GM12878 (cell line): ENCODE measurements around the gene SYTL5.

Experiments
- BACH1 ChIP-seq: fragments of 450-650 bp; IDR thresholded peaks from 2 replicates; pipeline ENCODE4 v1.6.1; 2017; ENCODE audit warnings: mild to moderate bottlenecking, borderline replicate concordance
- BHLHE40 ChIP-seq, 2 experiments: fragments of 450-650 bp in 1 of 2; IDR thresholded peaks; 2 replicates each; pipeline ENCODE4 v1.6.1; 2011 to 2017; ENCODE audit warnings: low read depth in 2 of 2, borderline replicate concordance in 1 of 2, improper control_type of control experiment in 1 of 2, low read length in 1 of 2, mild to moderate bottlenecking in 1 of 2
- CTCF ChIP-seq, 3 experiments: IDR thresholded peaks in 2 of 3; conservative IDR thresholded peaks in 1 of 3; 2 replicates each; pipeline ENCODE4 v1.5.1; 2011; ENCODE audit warnings: low read depth in 3 of 3, low read length in 3 of 3, mild to moderate bottlenecking in 3 of 3, control low read depth in 2 of 3, moderate library complexity in 2 of 3, inconsistent platforms in 1 of 3, mixed read lengths in 1 of 3; ENCODE audit not compliant: control insufficient read depth in 2 of 3, insufficient read depth in 1 of 3; ENCODE audit errors: extremely low read depth in 1 of 3
- E2F8 ChIP-seq: fragments of 450-650 bp; IDR thresholded peaks from 2 replicates; pipeline ENCODE4 v1.6.1; 2018; ENCODE audit warnings: mild to moderate bottlenecking, low read depth, moderate library complexity; ENCODE audit not compliant: partially characterized antibody
- EP300 ChIP-seq, 2 experiments: fragments of 150-350 bp in 1 of 2; IDR thresholded peaks; 2 replicates each; pipeline ENCODE4 v1.6.1; 2011 to 2012; ENCODE audit warnings: low read depth in 2 of 2, low read length in 2 of 2, borderline replicate concordance in 1 of 2, improper control_type of control experiment in 1 of 2, inconsistent platforms in 1 of 2; ENCODE audit not compliant: control insufficient read depth in 1 of 2
- IRF3 ChIP-seq: fragments of 450-650 bp; IDR thresholded peaks from 2 replicates; pipeline ENCODE4 v1.6.1; 2014; ENCODE audit warnings: mild to moderate bottlenecking
- MYC ChIP-seq: IDR thresholded peaks from 2 replicates; pipeline ENCODE4 v1.6.1; 2011; ENCODE audit warnings: mild to moderate bottlenecking, low read length, moderate library complexity, inconsistent platforms; ENCODE audit not compliant: insufficient read depth, insufficient replicate concordance, insufficient read length, severe bottlenecking
- POLR2A ChIP-seq: IDR thresholded peaks from 2 replicates; pipeline ENCODE4 v1.6.1; 2011; ENCODE audit warnings: low read depth, mild to moderate bottlenecking, low read length
- POLR2AphosphoS2 ChIP-seq: IDR thresholded peaks from 2 replicates; pipeline ENCODE4 v1.6.1; 2011; ENCODE audit warnings: low read depth, mild to moderate bottlenecking, low read length, improper control_type of control experiment, moderate library complexity
- SIN3A ChIP-seq: IDR thresholded peaks from 2 replicates; pipeline ENCODE4 v1.6.1; 2012; ENCODE audit warnings: low read depth, low read length, improper control_type of control experiment
- SMARCA5 ChIP-seq: fragments of 450-650 bp; IDR thresholded peaks from 2 replicates; pipeline ENCODE4 v1.6.1; 2017; ENCODE audit warnings: mild to moderate bottlenecking
- SPI1 ChIP-seq: IDR thresholded peaks from 2 replicates; pipeline ENCODE4 v1.6.1; 2011; ENCODE audit warnings: low read depth, mild to moderate bottlenecking, low read length, moderate library complexity, borderline replicate concordance; ENCODE audit not compliant: insufficient read depth
- ZBTB33 ChIP-seq: fragments of 450-650 bp; IDR thresholded peaks from 2 replicates; pipeline ENCODE4 v1.6.1; 2017; ENCODE audit warnings: mild to moderate bottlenecking

GRCh38 chrX:38126179-38126578 lies 119.8 kb downstream of the SYTL5 start:
- TF ChIP-seq SPI1: no peak
- no peak for TF ChIP-seq BACH1
- no peak for TF ChIP-seq POLR2AphosphoS2
- no peak for TF ChIP-seq POLR2A
- no peak for TF ChIP-seq CTCF (IDR thresholded peaks at IDR 0.05 in 2 of 3, conservative IDR thresholded peaks at IDR 0.05 in 1 of 3; ENCODE audit: control insufficient read depth in 2 of 3, extremely low read depth in 1 of 3, insufficient read depth in 1 of 3, low read depth in 3 of 3, low read length in 3 of 3)
- TF ChIP-seq IRF3: no peak
- no peak for TF ChIP-seq BHLHE40 (IDR thresholded peaks at IDR 0.05; ENCODE audit: borderline replicate concordance in 1 of 2, low read depth in 2 of 2, low read length in 1 of 2)
- TF ChIP-seq ZBTB33: no peak
- TF ChIP-seq EP300 (IDR thresholded peaks at IDR 0.05; ENCODE audit: borderline replicate concordance in 1 of 2, control insufficient read depth in 1 of 2, low read depth in 2 of 2, low read length in 2 of 2): no peak
- TF ChIP-seq SIN3A: no peak
- no peak for TF ChIP-seq MYC
- no peak for TF ChIP-seq SMARCA5
- TF ChIP-seq E2F8: no peak
